Activated T-cell treated with anti-CD3 and anti-CD28 coated beads, Interleukin-2, amount 50 U/mL, for 48 hours (primary cell): ENCODE data around the gene EFCAB5.
A peak's percentile ranks its signal among the peaks of the same experiment; 100 is the strongest.
"Not testable (repeated sequence)": the region's sequence is repeated elsewhere in the genome, so short reads cannot be mapped to it uniquely, and the experiment has no call there.

Source experiments
- DNase-seq, 2 experiments: peaks; one replicate each; pipeline ENCODE4 v3.0.0-alpha.2; 2020

The EFCAB5 gene

DNA sequence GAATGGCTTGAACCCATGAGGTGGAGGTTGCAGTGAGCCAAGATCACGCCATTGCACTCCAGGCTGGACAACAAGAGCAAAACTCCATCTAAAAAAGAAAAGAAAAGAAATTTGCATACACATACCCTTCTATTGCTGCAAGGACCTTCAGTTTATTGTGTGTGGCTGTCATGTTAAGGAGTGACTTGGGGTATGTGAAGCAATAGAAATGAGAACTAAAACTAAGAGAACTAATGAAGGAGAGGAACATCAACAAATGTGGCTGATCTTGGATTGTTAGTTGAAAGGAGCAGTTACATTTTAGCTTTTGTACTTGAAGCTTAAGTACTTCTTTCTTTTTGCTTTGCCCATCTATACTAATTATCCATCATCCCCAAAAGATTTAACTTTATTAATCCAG is 162.5 kb downstream of the EFCAB5 start:
- DNase-seq = no peak

- DNase-seq = peak; percentile 79 to 80
Measured at GRCh38 chr17:30104575-30105339, 163.3 kb downstream of the EFCAB5 start.

GRCh38 chr17:30112794-30113193 is 171.4 kb downstream of the EFCAB5 start:
- DNase-seq = no peak

GRCh38 chr17:30113213-30113612 is 171.8 kb downstream of the EFCAB5 start:
- DNase-seq = no peak

GRCh38 chr17:30116345-30116660 is 174.9 kb downstream of the EFCAB5 start:
- DNase-seq = no peak

- DNase-seq = peak; percentile 97
Measured at GRCh38 chr17:30116661-30117551, 175.5 kb downstream of the EFCAB5 start, which contains the start of gene NSRP1. TSS of gene NSRP1 (plus strand) at chr17:30116816. CDS start at chr17:30116844, 28 bp downstream.

DNA sequence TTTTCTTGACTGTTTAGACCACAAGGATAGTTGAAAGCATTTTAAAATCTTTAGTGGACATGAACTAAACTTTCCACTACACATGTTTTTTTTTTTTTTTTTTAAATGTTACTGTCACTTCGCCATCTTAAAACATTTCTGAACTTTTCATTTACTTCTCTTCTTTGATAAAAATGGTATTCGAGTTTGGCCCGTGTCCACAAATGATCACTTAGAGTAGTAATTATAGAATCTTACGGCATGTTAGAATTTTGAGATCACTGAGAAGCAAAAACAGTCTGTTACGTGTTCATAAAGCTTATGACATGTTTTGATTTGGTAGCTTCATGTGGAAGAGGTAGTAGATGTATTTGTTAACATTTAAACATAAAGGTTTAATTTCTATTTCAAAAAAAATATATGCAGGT is 176.2 kb downstream of the EFCAB5 start:
- DNase-seq = no peak

GRCh38 chr17:30118635-30119034 is 177.2 kb downstream of the EFCAB5 start:
- DNase-seq = not testable (repeated sequence)

DNA sequence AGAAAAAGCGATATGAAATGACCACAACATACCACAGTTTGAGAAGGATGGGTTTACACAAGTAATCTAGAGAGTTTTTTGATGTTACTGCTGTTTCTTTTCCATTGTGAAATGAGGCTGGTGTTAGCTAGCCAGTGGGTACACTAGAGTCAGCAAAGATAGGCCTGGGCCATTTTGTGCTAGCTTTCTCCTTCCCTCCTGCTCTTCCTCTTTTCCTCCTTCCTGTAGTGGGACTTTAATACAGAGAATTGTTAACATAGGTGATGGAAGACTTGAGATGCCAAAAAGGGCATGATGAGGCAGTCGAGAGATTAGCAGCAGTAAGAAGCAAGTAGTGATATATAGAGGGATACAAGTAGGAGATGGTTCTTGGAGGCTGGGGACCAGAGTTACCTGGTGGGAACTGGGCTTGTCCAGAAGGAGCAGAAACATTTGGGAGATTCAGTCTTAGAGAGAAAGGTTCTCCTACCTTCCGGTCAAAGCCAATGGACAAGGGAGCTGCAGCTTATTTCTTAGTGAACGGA is 182.9 kb downstream of the EFCAB5 start:
- no peak for DNase-seq

GRCh38 chr17:30130121-30130520 is 188.7 kb downstream of the EFCAB5 start:
- DNase-seq = no peak

DNA sequence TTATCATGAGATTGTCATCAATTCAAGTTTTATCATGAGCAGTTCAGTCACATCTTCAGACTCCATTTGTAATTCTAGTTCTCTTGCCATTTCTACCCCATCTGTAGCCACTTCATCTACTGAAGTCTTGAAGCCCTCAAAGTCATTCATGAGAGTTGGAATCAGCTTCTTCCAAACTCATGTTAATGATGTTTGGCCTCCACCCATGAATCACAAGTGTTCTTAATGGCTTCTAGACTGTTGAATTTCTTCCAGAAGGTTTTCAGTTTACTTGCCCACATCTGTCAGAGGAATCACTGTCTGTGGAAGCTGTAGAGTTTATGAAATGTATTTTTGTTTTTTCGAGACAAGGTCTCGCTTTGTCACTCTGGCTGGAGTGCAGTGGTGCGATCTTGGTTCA is 191.2 kb downstream of the EFCAB5 start:
- DNase-seq = no peak

GRCh38 chr17:30133197-30133596 is 191.8 kb downstream of the EFCAB5 start:
- DNase-seq = no peak

GRCh38 chr17:30134551-30134950 is 193.1 kb downstream of the EFCAB5 start:
- DNase-seq = no peak

DNA sequence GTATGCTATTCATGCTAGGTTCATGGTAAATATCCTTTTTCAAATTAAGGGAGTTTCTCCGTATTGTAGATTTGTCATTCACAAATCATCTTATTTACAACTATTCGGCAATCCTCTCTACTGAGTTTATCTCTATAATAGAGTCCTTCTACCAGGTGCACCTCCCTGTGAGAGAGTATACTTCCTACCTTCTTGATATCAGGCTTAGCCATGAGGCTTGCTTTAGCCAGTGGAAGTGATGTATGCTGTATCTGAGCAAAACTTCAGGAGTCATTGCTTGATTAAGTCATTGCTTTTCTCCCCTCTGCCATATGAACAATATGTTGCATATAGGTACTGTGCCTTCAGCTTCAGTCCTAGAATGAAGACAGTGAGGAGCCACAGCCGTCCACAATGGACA is 195.7 kb downstream of the EFCAB5 start:
- no peak for DNase-seq

DNA sequence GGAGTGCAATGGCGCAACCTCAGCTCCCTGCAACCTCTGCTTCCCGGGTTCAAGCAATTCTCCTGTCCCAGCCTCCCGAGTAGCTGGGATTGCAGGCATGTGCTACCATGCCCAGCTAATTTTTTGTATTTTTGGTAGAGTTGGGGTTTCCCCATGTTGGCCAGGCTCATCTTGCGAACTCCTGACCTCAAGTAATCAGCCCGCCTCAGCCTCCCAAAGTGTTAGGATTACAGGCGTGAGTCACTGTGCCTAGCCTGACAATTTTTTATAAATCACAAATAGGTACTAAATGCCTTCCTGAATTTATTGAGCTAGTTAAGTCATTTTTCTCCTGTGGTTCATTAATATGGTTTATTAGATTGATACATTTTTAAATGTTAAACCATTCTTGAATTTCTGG is 206.4 kb downstream of the EFCAB5 start:
- DNase-seq = peak in 1 of 2 experiments; percentile 27

- DNase-seq = no peak
Measured at GRCh38 chr17:30148376-30148775, 206.9 kb downstream of the EFCAB5 start.

- no peak for DNase-seq
Measured at GRCh38 chr17:30151471-30151870, 210.0 kb downstream of the EFCAB5 start.

- DNase-seq = no peak
Measured at GRCh38 chr17:30153463-30153862, 212.0 kb downstream of the EFCAB5 start.

- no peak for DNase-seq
Measured at GRCh38 chr17:30155389-30155788, 214.0 kb downstream of the EFCAB5 start.
